Uterus (tissue), 2 donors: Measurements from ENCODE around the gene TRAF3.

Source experiments
- POLR2A ChIP-seq, 2 donors: fragments of 450-650 bp; IDR thresholded peaks; one replicate each; pipeline ENCODE4 v1.6.1; 2016; ENCODE audit warnings: antibody characterized with exemption in 2 of 2, mild to moderate bottlenecking in 1 of 2, moderate library complexity in 1 of 2
- TF ChIP-seq, protein P1 (sequence below), 4 experiments: fragments of 200-600 bp in 2 of 4; fragments of 450-650 bp in 2 of 4; sonication (generic) in 2 of 4; IDR thresholded peaks; one replicate each; pipeline ENCODE4 v1.5.1; 2016 to 2019; ENCODE audit warnings: antibody characterized with exemption in 4 of 4, mild to moderate bottlenecking in 2 of 4, moderate library complexity in 1 of 4

DNA sequence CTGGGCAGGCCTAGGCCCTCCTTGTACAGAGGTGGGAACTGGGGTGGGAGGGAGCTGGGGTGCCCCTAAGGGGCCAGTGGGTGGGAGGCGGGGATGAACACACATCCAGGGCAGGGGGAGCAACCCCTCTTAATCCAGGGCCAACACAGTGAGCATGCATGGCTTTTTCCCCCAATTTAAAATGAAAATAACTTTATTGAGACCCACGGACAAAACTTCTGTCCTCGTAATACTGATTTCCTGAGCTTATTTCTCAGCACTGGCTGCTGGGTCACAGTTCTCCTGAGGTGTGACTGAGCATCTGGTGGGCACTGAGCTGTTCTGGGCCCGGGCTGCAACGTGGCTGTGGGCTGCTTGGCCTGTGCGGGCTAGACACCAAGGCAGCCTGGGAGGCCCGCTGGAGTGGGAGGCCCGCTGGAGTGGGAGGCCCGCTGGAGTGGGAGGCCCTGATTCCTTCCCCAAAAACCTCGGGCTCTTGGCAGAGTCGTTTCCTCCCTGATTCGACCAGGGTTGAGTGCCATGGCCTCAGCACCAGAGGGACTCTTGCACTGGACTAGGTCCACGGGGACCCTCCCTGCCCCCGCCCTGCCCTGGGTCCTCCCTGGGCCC lies 24.9 kb upstream of the TRAF3 start:
- TF ChIP-seq, protein P1, sequence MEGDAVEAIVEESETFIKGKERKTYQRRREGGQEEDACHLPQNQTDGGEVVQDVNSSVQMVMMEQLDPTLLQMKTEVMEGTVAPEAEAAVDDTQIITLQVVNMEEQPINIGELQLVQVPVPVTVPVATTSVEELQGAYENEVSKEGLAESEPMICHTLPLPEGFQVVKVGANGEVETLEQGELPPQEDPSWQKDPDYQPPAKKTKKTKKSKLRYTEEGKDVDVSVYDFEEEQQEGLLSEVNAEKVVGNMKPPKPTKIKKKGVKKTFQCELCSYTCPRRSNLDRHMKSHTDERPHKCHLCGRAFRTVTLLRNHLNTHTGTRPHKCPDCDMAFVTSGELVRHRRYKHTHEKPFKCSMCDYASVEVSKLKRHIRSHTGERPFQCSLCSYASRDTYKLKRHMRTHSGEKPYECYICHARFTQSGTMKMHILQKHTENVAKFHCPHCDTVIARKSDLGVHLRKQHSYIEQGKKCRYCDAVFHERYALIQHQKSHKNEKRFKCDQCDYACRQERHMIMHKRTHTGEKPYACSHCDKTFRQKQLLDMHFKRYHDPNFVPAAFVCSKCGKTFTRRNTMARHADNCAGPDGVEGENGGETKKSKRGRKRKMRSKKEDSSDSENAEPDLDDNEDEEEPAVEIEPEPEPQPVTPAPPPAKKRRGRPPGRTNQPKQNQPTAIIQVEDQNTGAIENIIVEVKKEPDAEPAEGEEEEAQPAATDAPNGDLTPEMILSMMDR (IDR thresholded peaks at IDR 0.05), result no peak
- TF ChIP-seq POLR2A (IDR thresholded peaks at IDR 0.05), result no peak
